Activated CD8-positive, alpha-beta memory T cell treated with anti-CD3 and anti-CD28 coated beads for 48 hours (primary cell): Measurements from ENCODE around the gene ODR4.
"Not testable (repeated sequence)": the region's sequence is repeated elsewhere in the genome, so short reads cannot be mapped to it uniquely, and the experiment has no call there.

Experiments
- DNase-seq, 3 experiments: peaks; one replicate each; pipeline ENCODE4 v3.0.0-alpha.2; 2020; ENCODE audit warnings: low read depth in 2 of 3, low spot score in 2 of 3

The ODR4 gene

GRCh38 chr1:186420923-186421322 lies 45.3 kb downstream of the ODR4 start:
- no peak for DNase-seq

- no peak for DNase-seq
Measured at GRCh38 chr1:186421446-186421845, 45.8 kb downstream of the ODR4 start.

- no peak for DNase-seq
Measured at GRCh38 chr1:186424539-186424938, 48.9 kb downstream of the ODR4 start.

GRCh38 chr1:186426118-186426517 lies 50.5 kb downstream of the ODR4 start:
- DNase-seq: no peak

- no peak for DNase-seq
Measured at GRCh38 chr1:186429017-186429416, 53.4 kb downstream of the ODR4 start.

GRCh38 chr1:186435336-186435735 lies 59.7 kb downstream of the ODR4 start:
- no peak for DNase-seq

GRCh38 chr1:186438567-186438966 lies 62.9 kb downstream of the ODR4 start:
- no peak for DNase-seq

- DNase-seq: no peak
Measured at GRCh38 chr1:186440584-186440983, 64.9 kb downstream of the ODR4 start.

GRCh38 chr1:186442651-186443375 lies 67.2 kb downstream of the ODR4 start:
- no peak for DNase-seq

- DNase-seq: no peak
Measured at GRCh38 chr1:186443638-186444037, 68.0 kb downstream of the ODR4 start.

GRCh38 chr1:186446152-186446551 lies 70.5 kb downstream of the ODR4 start:
- no peak for DNase-seq

GRCh38 chr1:186454981-186455380 lies 79.3 kb downstream of the ODR4 start:
- DNase-seq: no peak

GRCh38 chr1:186456729-186457255 lies 81.2 kb downstream of the ODR4 start:
- no peak for DNase-seq

GRCh38 chr1:186459161-186459560 lies 83.5 kb downstream of the ODR4 start:
- DNase-seq: not testable (repeated sequence)

GRCh38 chr1:186461014-186461413 lies 85.4 kb downstream of the ODR4 start, which contains the start of gene PDC:
PDC (minus strand) TSS chr1:186461114; CDS start chr1:186449459, 11,655 bp downstream.
- DNase-seq: no peak

- no peak for DNase-seq
Measured at GRCh38 chr1:186463511-186463910, 87.9 kb downstream of the ODR4 start.

- DNase-seq: no peak
Measured at GRCh38 chr1:186463926-186464325, 88.3 kb downstream of the ODR4 start.

- not testable (repeated sequence) for DNase-seq
Measured at GRCh38 chr1:186465491-186465890, 89.9 kb downstream of the ODR4 start.

- DNase-seq: no peak
Measured at GRCh38 chr1:186465946-186466345, 90.3 kb downstream of the ODR4 start.
